ENCODE results near the gene CADPS2.

Gene CADPS2

DNA sequence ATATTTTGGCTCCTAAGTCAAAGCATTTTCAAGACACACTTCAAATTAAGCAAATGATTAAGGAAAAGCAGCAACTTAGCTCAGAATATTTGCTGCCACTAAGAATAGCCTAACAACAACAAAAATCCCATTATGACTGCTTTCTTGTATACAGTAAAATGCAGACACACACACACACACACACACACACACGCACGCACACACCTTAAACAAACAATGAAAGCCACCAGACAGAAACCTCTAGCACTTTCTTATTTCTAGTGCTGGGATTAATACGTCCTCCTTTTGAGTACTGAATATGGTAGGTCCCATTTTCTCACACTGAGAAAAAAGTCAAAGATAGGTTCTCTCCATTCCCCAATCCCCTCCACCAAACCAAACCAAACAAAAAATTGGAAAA is 558.3 kb downstream of the CADPS2 start:
- in situ Hi-C loops (cut with MboI; ENCODE audit: low sequenced_read_pairs) = no loop called here

DNA sequence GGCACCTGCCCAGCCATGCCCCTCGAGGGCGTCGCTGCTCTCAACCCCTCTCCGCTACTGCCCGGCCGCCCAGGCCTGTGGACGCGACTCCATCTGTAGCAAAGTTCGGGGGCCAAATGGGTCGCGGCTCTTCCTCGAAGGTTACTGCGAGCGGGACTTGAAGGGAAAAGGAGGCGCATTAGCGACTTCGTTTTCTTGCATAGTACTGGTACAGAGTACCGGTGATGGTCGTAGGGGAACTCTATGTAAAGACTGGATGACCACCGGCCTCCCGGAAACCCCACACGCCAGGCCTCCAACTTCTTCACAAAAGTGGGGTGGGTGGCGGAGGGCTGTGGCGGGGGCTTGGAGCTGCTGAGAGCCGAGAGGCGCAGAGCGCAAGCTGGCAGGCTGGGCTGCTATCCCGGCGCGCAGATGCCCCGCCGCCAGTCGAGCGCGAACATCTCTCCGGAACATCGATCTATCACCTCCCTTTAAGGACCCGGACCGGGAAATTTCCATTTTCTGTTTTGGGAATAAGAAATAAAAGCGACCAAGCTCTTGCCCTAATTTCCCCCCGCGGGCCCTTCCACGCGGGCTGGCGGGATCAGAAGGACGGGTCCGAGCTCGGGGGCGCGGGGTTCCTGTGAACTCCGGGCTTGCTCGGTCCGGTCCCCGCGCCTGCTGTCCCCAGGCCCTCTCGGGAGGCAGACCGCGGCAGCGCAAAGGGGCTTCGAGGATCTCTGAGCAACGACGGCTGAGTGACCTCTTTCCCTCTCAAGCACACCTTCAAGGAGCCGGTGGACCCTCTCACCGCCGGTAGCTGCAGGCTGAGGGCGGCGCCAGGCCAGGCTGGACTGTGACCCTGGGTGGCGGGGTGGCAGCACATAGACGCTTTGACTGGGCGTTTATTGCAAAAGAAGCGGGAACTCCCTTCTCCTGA is 569.5 kb downstream of the CADPS2 start:
- in situ Hi-C loops (cut with MboI; ENCODE audit: low sequenced_read_pairs) = no loop called here

GRCh38 chr7:122315507-122316466 is 570.5 kb downstream of the CADPS2 start:
- in situ Hi-C loops (cut with MboI; ENCODE audit: low sequenced_read_pairs) = no loop called here

GRCh38 chr7:122314284-122314683 is 572.0 kb downstream of the CADPS2 start:
- in situ Hi-C loops (cut with MboI; ENCODE audit: low sequenced_read_pairs) = no loop called here

GRCh38 chr7:122312789-122313188 is 573.5 kb downstream of the CADPS2 start:
- in situ Hi-C loops (cut with MboI; ENCODE audit: low sequenced_read_pairs) = no loop called here

DNA sequence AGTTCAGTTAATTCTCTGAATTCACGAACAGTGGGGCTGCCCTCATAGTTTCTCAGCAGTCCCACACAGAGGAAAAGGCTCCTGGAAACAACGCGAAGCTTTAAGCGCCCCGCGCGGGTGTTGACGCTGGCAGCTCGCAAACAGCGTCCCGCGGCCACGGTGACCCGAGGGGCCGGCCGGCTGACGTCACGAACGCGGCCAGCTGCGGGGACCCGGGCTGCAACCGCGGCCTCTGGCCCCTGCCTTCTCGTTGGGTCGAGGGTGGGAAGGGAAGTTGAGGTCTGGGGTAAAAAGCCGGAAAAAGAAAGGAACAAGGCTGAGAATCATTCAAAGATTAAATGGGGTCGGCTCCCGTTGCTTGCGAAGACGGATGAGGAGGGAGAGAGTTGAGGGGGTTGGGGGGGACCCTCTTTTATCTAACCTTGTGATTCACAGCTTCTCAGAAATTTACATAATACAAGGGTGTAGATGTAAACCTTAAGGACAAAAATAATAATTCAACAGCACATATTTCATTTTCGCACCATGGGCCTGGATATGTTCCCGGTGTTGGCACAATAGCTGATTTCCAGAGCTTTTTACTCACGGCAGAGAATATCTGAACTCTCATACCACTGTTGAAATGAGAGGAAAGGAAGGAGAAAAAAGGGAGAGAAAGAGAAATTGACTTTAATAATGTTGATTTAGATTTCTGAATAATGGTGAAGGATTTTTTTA is 574.4 kb downstream of the CADPS2 start:
- in situ Hi-C loops (cut with MboI; ENCODE audit: low sequenced_read_pairs) = no loop called here

GRCh38 chr7:122311050-122311700 is 575.1 kb downstream of the CADPS2 start:
- in situ Hi-C loops (cut with MboI; ENCODE audit: low sequenced_read_pairs) = no loop called here

DNA sequence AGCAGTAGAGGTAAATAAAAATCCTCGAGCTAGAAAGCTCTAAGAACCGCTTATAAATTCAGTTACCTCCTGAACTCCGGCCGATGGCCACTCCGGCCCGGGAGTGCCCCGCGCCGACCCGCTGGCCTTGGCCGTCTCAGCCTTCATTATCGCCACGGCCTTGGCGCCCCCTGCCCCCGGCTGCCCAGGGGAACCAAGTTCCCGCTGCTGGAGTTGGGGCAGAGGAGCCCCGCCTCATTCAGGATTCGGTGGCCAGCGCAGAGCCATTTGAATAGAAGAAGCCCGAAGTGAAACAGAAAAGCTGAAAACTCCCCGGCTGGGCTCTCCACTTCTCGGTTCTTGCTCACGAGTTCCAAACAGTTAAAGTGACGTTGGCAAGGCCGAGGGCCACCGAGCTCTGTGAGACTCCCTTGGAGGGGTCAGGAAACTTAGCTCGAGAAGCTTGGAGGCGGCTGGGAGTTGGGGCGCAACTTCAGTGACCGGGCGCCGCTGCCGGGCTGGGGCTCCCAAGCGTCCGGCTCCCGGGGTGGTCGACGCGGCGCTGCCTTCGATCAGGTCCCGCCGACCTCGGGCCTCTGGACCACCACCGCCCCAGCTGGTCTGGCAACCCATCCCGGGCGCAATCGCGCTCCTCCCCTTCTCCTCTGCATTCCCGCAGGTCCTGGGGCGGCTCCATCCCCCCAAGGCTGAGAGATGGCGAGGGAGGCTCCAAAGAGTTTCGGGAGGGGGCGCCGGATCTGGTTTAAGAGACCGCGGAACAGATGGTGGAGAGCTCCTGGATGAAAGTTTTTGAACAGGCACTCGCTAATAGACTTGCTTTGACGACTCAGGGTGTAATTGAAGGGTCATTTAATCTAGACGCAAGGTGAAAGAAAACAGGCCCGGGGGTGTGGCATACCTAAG is 575.9 kb downstream of the CADPS2 start:
- in situ Hi-C loops (cut with MboI; ENCODE audit: low sequenced_read_pairs) = no loop called here

GRCh38 chr7:122309421-122309820 is 576.8 kb downstream of the CADPS2 start:
- in situ Hi-C loops (cut with MboI; ENCODE audit: low sequenced_read_pairs) = no loop called here

- in situ Hi-C loops (cut with MboI; ENCODE audit: low sequenced_read_pairs) = no loop called here
Observed at GRCh38 chr7:122307228-122307621, 579.0 kb downstream of the CADPS2 start.

GRCh38 chr7:122306320-122307227 is 579.7 kb downstream of the CADPS2 start:
- in situ Hi-C loops (cut with MboI; ENCODE audit: low sequenced_read_pairs) = no loop called here

DNA sequence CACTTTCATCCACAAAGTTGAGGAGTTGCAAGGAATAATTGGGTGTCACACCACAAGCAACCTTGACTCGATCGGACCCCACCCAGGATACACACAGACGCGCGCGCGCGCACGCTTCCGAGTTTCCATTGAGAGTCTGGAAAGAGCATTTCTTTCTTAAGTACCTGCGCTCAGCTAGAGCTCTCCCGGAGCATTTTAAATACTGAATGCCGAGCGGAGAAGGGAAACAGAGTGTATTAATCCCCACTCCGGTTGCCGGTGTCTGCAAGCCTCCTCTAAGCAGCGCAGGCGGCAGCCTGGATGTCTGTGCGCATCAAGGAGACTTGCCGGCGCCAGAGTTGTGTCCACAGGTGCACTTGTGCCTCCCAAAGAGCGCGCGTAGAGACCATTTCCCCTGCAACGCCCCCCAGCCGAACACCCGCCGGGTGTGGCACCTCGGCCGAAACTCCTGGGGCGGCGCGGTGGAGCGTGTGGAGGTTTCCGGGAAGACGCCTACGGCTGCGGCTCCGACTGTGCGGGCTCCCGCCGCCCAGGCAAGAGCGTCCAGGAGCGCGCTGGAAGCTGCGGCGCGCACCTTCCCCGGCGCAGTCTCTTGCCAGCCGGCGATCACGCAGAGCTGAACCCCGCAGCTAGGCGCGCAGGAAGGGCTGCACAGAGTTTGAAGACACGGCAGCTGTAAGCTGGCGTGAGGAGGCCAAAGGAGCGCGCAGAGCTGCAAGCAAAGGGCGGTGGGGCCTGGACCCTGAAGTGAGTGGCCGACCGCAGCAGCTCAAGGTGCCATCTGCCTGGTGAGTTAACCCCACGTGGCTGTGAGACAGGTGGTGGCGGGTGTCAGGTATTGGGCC is 580.6 kb downstream of the CADPS2 start:
- in situ Hi-C loops (cut with MboI; ENCODE audit: low sequenced_read_pairs) = no loop called here

DNA sequence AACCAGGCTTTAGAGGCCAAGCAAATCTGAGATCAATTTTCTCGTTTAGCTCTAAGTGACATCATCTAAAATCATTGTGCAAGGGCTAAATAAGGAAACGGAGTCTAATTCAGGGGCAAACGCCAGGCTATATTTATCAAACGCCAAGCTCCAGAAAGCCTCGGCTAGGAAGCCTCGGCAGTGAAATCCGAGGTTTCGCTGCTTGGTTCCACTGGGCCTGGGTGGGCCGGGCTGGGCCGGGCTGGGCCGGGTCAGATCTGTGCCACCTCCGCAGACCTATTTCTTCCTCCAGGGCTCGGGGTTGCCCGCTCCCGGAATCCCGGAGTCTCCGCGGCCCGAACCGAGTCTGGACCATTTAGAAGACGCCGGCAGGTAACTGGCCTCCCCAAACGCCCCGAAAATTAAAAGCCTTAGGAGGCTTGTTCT is 581.3 kb downstream of the CADPS2 start:
- in situ Hi-C loops (cut with MboI; ENCODE audit: low sequenced_read_pairs) = no loop called here

GRCh38 chr7:122304319-122304975 is 581.8 kb downstream of the CADPS2 start, which contains the start of gene FEZF1:
FEZF1 (minus strand) TSS chr7:122304750; CDS start chr7:122304437, 313 bp downstream.
- in situ Hi-C loops (cut with MboI; ENCODE audit: low sequenced_read_pairs) = no loop called here

DNA sequence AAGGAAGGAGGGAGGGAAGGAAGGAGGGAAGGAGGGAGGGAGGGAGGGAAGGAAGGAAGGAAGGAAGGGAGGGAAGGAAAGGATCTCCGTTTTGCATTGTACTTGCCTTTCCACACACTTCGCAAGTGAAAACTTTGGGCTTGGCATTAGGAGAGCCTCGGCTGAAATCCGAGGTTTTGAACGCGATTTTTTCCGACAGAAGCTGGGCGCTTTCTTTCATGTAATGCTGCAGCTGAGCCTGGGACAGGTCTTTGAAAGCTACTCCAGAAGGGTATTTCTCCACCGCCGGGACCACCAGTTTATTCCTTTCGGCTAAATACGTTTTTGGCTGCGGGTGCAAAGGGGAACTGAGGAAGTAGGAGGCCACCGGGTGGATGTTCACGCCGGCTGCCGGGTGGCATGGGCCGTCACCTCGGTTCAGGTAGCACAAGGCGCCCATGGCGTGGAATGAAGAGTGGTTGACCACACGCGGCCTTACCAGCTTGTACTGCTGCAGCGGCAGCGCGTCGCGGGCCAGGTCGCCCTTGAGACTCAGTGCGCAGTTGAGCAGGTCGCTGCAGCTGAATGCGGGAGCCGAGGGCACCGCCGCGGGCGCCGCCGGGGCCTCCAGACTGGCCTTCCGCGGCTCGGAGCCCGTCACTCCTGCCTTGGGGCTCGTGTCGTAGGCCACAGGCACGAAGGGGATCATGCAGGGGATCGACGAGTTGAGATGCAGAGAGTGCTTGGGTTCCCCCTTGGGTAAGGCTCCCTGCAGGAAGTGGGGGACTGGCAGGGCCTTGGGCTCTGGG is 582.5 kb downstream of the CADPS2 start:
- in situ Hi-C loops (cut with MboI; ENCODE audit: low sequenced_read_pairs) = no loop called here

All from HL-60/S4 treated with retinoic acid at 250 ng/mL for 4 days and 3 days (cell line).